Hepatocyte (in vitro differentiated cells): Measurements from ENCODE around the gene TAP2. TPM values are rescaled to one million over a fixed set of nuclear protein-coding genes. Genes with fewer than 3 reads are reported as not detected.

Experiments
- DNase-seq: peaks from one replicate; pipeline ENCODE4 v3.0.0-alpha.2; 2016; ENCODE audit warnings: low spot score
- H2AFZ ChIP-seq: fragments of 200-600 bp; sonication (generic); 2 replicates; pipeline ENCODE4 v1.6.0; 2016; ENCODE audit warnings: antibody characterized with exemption, mild to moderate bottlenecking
- H3K27ac ChIP-seq: fragments of 200-600 bp; sonication (generic); 2 replicates; pipeline ENCODE4 v1.5.1; 2016; ENCODE audit warnings: mild to moderate bottlenecking
- H3K27me3 ChIP-seq: fragments of 200-600 bp; sonication (generic); 2 replicates; pipeline ENCODE4 v1.6.1; 2016
- H3K36me3 ChIP-seq: fragments of 200-600 bp; sonication (generic); replicated peaks from 2 replicates; pipeline ENCODE4 v1.5.1; 2016; ENCODE audit warnings: low read depth; ENCODE audit not compliant: insufficient read depth
- H3K4me1 ChIP-seq: fragments of 200-600 bp; sonication (generic); 2 replicates; pipeline ENCODE4 v1.5.1; 2016; ENCODE audit warnings: mild to moderate bottlenecking, moderate library complexity; ENCODE audit not compliant: insufficient read depth
- H3K4me2 ChIP-seq: fragments of 200-600 bp; sonication (generic); 2 replicates; pipeline ENCODE4 v1.6.0; 2016
- H3K4me3 ChIP-seq: fragments of 200-600 bp; sonication (generic); 2 replicates; pipeline ENCODE4 v1.5.1; 2016; ENCODE audit warnings: mild to moderate bottlenecking
- H3K79me2 ChIP-seq: fragments of 200-600 bp; sonication (generic); 2 replicates; pipeline ENCODE4 v1.6.0; 2017; ENCODE audit warnings: mild to moderate bottlenecking
- H3K9me2 ChIP-seq: fragments of 200-600 bp; sonication (generic); replicated peaks from 2 replicates; pipeline ENCODE4 v1.6.0; 2017; ENCODE audit warnings: mild to moderate bottlenecking; ENCODE audit not compliant: insufficient read depth
- H3K9me3 ChIP-seq: fragments of 200-600 bp; sonication (generic); 2 replicates; pipeline ENCODE4 v1.5.1; 2016; ENCODE audit warnings: low read depth, mild to moderate bottlenecking
- H4K20me1 ChIP-seq: fragments of 200-600 bp; sonication (generic); 2 replicates; pipeline ENCODE4 v1.6.0; 2016; ENCODE audit warnings: mild to moderate bottlenecking; ENCODE audit not compliant: insufficient read depth, poor library complexity, severe bottlenecking
- CTCF ChIP-seq: fragments of 200-600 bp; sonication (generic); IDR thresholded peaks from 2 replicates; pipeline ENCODE4 v1.5.1; 2016; ENCODE audit warnings: antibody characterized with exemption, mild to moderate bottlenecking; ENCODE audit not compliant: poor library complexity
- EZH2 ChIP-seq: fragments of 200-600 bp; sonication (generic); IDR thresholded peaks from 2 replicates; pipeline ENCODE4 v1.6.1; 2016; ENCODE audit warnings: antibody characterized with exemption, mild to moderate bottlenecking, borderline replicate concordance
- EZH2phosphoT487 ChIP-seq: fragments of 200-600 bp; sonication (generic); IDR thresholded peaks from one replicate; pipeline ENCODE4 v1.6.1; 2018; ENCODE audit warnings: antibody characterized with exemption, mild to moderate bottlenecking, low read depth, moderate library complexity; ENCODE audit not compliant: unreplicated experiment, severe bottlenecking
- WGBS: methylation state at CpG from one replicate; pipeline ENCODE4 v1.1.6; 2016; ENCODE audit warnings: low lambda C conversion rate; ENCODE audit errors: missing lambda C conversion rate; 5-methylcytosine and 5-hydroxymethylcytosine counted together
- polyA plus RNA-seq: library from polyadenylated mRNA; unstranded; fragments of >200 nt; fragmentation: Nextera tagmentation; extraction: Ambion mirVana; gene quantifications from 2 replicates; pipeline ENCODE4 v1.2.1, GENCODE V29; 2016
- total RNA-seq: library from RNA; depleted of rRNA; stranded (reverse); fragments of >200 nt; gene quantifications from 2 replicates; pipeline ENCODE4 v1.2.3, GENCODE V29; 2014

TAP2 gene
- total and polyA plus RNA-seq, 2 experiments from 2014 or later = 1.2 to 11.7 TPM

- Histone ChIP-seq H3K4me3 (no peak overlapping the region), H3K4me1 (peaks cover 2% of the 10 kb centered on the region), H4K20me1 (no peaks in the 10 kb centered on the region), H3K27me3 (no peaks in the 10 kb centered on the region), H3K27ac (no peak overlapping the region), H3K79me2 (no peaks in the 10 kb centered on the region), H3K9me3 (no peaks in the 10 kb centered on the region), H3K4me2 (no peak overlapping the region), H2AFZ (no peak overlapping the region), H3K9me2 (no peaks in the 10 kb centered on the region), H3K36me3 (no peaks in the 10 kb centered on the region)
- no peak for TF ChIP-seq EZH2phosphoT487
- WGBS = 83% methylated on average over 13 of the region's 13 CpGs
- DNase-seq = no peak
Observed at GRCh38 chr6:32832535-32832934, 6.0 kb downstream of the TAP2 start.

GRCh38 chr6:32830936-32831335 is 7.6 kb downstream of the TAP2 start:
- Histone ChIP-seq H4K20me1 (no peaks in the 10 kb centered on the region), H3K9me3 (no peaks in the 10 kb centered on the region), H3K4me2 (no peak overlapping the region), H3K9me2 (no peaks in the 10 kb centered on the region), H3K4me1 (no peaks in the 10 kb centered on the region), H3K79me2 (no peaks in the 10 kb centered on the region), H3K36me3 (no peaks in the 10 kb centered on the region), H2AFZ (no peak overlapping the region), H3K27ac (no peak overlapping the region), H3K27me3 (no peaks in the 10 kb centered on the region), H3K4me3 (no peak overlapping the region)
- DNase-seq = no peak
- WGBS = 84% methylated on average over 5 of the region's 5 CpGs
- TF ChIP-seq CTCF (no peak), EZH2 (no peak), EZH2phosphoT487 (no peak)

- 95% methylated on average over 5 of the region's 5 CpGs for WGBS
- Histone ChIP-seq H3K36me3 (no peaks in the 10 kb centered on the region), H3K27me3 (no peaks in the 10 kb centered on the region)
Observed at GRCh38 chr6:32830017-32830416, 8.5 kb downstream of the TAP2 start.

GRCh38 chr6:32829495-32829894 is 9.0 kb downstream of the TAP2 start:
- H3K27ac ChIP-seq = no peak overlapping the region
- no peaks in the 10 kb centered on the region for H3K79me2 ChIP-seq
- no peak overlapping the region for H3K4me2 ChIP-seq
- no peaks in the 10 kb centered on the region for H3K9me2 ChIP-seq
- no peak overlapping the region for H3K4me3 ChIP-seq
- no peaks in the 10 kb centered on the region for H3K36me3 ChIP-seq
- TF ChIP-seq EZH2phosphoT487 = no peak
- no peaks in the 10 kb centered on the region for H3K4me1 ChIP-seq
- no peaks in the 10 kb centered on the region for H3K27me3 ChIP-seq
- no peaks in the 10 kb centered on the region for H3K9me3 ChIP-seq
- 74% methylated on average over 7 of the region's 7 CpGs for WGBS
- no peak for DNase-seq
- no peaks in the 10 kb centered on the region for H4K20me1 ChIP-seq
- H2AFZ ChIP-seq = no peak overlapping the region

More at GRCh38 chr6:32830017-32830416, 8.5 kb downstream of the TAP2 start:
- Histone ChIP-seq H4K20me1 (no peaks in the 10 kb centered on the region), H3K9me2 (no peaks in the 10 kb centered on the region), H3K27ac (no peak overlapping the region), H3K79me2 (no peaks in the 10 kb centered on the region), H3K4me2 (no peak overlapping the region), H2AFZ (no peak overlapping the region), H3K9me3 (no peaks in the 10 kb centered on the region), H3K4me3 (no peak overlapping the region), H3K4me1 (no peaks in the 10 kb centered on the region)
- TF ChIP-seq CTCF (no peak), EZH2phosphoT487 (no peak), EZH2 (no peak)
- DNase-seq = no peak

GRCh38 chr6:32827025-32827424 is 11.5 kb downstream of the TAP2 start:
- Histone ChIP-seq H3K9me3 (no peaks in the 10 kb centered on the region), H3K27ac (no peak overlapping the region), H3K27me3 (no peaks in the 10 kb centered on the region), H3K79me2 (no peaks in the 10 kb centered on the region), H3K4me3 (no peak overlapping the region), H2AFZ (no peak overlapping the region), H3K4me2 (no peak overlapping the region), H3K4me1 (no peaks in the 10 kb centered on the region), H4K20me1 (no peaks in the 10 kb centered on the region), H3K9me2 (no peaks in the 10 kb centered on the region), H3K36me3 (no peaks in the 10 kb centered on the region)
- 89% methylated on average over 3 of the region's 3 CpGs for WGBS
- TF ChIP-seq EZH2phosphoT487 (no peak), CTCF (no peak), EZH2 (no peak)
- no peak for DNase-seq
